Ovary (tissue), 9 donors: ENCODE data around the gene GFER. TPM values are rescaled to one million over a fixed set of nuclear protein-coding genes. Genes with fewer than 3 reads are reported as not detected.

ENCODE experiments used
- DNase-seq, 5 donors: peaks; one replicate each; pipeline ENCODE4 v3.0.0-alpha.2; 2019 to 2020
- H3K27ac ChIP-seq, 2 donors: fragments of 200-600 bp; one replicate each; pipeline versions ENCODE4 v1.5.1 to v1.8.0; 2019 to 2022
- H3K27me3 ChIP-seq: fragments of 200-600 bp; one replicate; pipeline ENCODE4 v1.8.0; 2022
- H3K36me3 ChIP-seq: fragments of 200-600 bp; sonication (generic); one replicate; pipeline ENCODE4 v1.5.1; 2019
- H3K4me1 ChIP-seq: one replicate; pipeline ENCODE4 v1.8.1; 2013; ENCODE audit warnings: mild to moderate bottlenecking, moderate library complexity; ENCODE audit not compliant: insufficient read depth
- H3K4me3 ChIP-seq: fragments of 200-600 bp; sonication (generic); one replicate; pipeline ENCODE4 v1.5.1; 2017
- H3K9me3 ChIP-seq, 2 donors: fragments of 200-600 bp in 1 of 2; sonication (generic) in 1 of 2; one replicate each; pipeline versions ENCODE4 v1.5.1 to v1.8.1; 2013 to 2019; ENCODE audit warnings: mild to moderate bottlenecking in 1 of 2, moderate library complexity in 1 of 2
- EP300 ChIP-seq: sonication (generic); formaldehyde crosslinking; IDR thresholded peaks from one replicate; pipeline ENCODE4 v1.6.1; 2017; ENCODE audit warnings: antibody characterized with exemption
- POLR2A ChIP-seq: fragments of 450-650 bp; IDR thresholded peaks from one replicate; pipeline ENCODE4 v1.6.1; 2017; ENCODE audit warnings: antibody characterized with exemption, mild to moderate bottlenecking, moderate library complexity
- WGBS, 3 donors: extraction: QIAGEN DNeasy Blood & Tissue Kit in 1 of 3; methylation state at CpG; one replicate each; pipeline versions ENCODE4 v1.1.5 to v1.1.7; 2013 to 2017; 5-methylcytosine and 5-hydroxymethylcytosine counted together
- intact Hi-C, 4 donors: fragments of 100-400 bp; cut with DNase I; formaldehyde crosslinking; loops; one replicate each; pipeline versions ENCODE4 v1.11.0 to v1.15.1; 2022 to 2023
- polyA plus RNA-seq, 2 donors: library from polyadenylated mRNA; stranded (reverse); fragments of 200-250 nt in 1 of 2; fragments of 350-450 nt in 1 of 2; fragmentation: Illumina TruSeq in 1 of 2; extraction: RNeasy Lipid Tissue Mini Kit (QIAGEN cat#74804) in 1 of 2; gene quantifications; one replicate each; pipeline ENCODE4 v1.2.3, GENCODE V29; 2013 to 2014
- total RNA-seq, 7 donors: library from RNA; depleted of rRNA in 2 of 7; stranded (reverse); fragments of >200 nt in 2 of 7; fragmentation: NEBNext Ultra II Directional in 3 of 7; extraction: Animal tissue kit (Norgen Biotek cat#: 25700) in 3 of 7; gene quantifications; one replicate each; pipeline versions ENCODE4 v1.1.0 to v1.2.4, GENCODE V29; 2016 to 2023
- TF ChIP-seq, protein P1 (sequence below), 3 donors: fragments of 450-650 bp in 2 of 3; fragments of 200-600 bp in 1 of 3; IDR thresholded peaks; one replicate each; pipeline versions ENCODE4 v1.5.1 to v1.8.0; 2016 to 2022; ENCODE audit warnings: antibody characterized with exemption in 3 of 3, mild to moderate bottlenecking in 1 of 3
- donor health status: DM: no; HTN: no; CAD: no; lungs with moderate emphysema.
- donor health status: DM: no; HTN: no; CAD: no.
- donor health status: Bipolar disorder and iron deficiency.
- donor health status: DM: yes; HTN: yes; CAD: no.
- donor health status: DM: no; HTN: no; CAD: no.
- donor health status: DM: yes; HTN: yes; CAD: no.

The GFER gene
- total and polyA plus RNA-seq, 9 donors, result 6.1 to 18.5 (median 14.0) TPM

DNA sequence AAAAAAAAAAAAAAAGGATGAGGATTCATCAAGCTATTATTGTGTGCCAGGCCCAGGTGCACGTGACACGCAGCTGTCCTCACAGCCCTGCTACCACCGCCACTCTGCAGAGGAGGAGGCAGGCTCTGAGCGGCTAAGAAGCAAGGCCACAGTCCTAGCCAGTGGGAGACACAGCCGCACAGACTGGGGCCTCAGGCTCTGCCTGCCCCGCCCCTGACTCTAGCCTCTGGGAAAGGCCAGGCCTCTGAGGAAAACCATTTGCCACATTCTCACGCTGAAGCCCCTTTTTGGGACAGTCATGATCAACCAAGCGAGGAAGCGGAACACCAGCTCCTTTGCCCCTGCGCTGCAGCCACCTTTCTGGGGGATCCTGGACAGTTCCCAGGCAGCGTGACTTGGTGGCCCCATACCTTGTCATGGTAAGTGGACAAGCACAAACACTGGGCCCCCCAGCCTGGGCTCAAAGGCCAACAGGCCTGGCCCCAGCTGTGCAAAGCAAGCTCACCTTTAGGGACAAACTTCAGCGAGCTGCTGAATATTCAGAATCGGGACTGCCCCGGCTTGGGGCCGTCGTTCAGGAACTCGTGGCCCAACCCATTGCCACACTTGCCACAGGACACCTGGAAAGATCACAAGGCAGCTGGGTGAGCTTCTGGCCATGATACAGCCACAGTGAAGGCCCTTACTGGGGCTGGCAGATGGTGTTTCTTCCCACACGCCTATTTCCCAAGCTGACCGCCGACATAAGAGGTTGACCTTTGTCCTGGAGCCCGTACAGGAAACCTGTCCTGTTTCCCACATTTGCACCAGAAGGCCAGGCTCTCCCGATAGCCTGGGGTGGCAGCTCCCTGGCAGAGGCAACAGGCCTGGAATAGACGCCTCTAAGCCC is 43.5 kb upstream of the GFER start:
- no peak overlapping the region for H3K4me3 ChIP-seq
- intact Hi-C loops, result no loop called here
- WGBS, 3 donors, result 89 to 91% (median 90%) methylated on average over 23 of the region's 23 CpGs
- peaks cover 4% of the 10 kb centered on the region for H3K4me1 ChIP-seq
- H3K36me3 ChIP-seq, result no peaks in the 10 kb centered on the region
- no peak overlapping the region for H3K27ac ChIP-seq
- no peak for TF ChIP-seq EP300
- TF ChIP-seq POLR2A, result no peak
- TF ChIP-seq, protein P1, sequence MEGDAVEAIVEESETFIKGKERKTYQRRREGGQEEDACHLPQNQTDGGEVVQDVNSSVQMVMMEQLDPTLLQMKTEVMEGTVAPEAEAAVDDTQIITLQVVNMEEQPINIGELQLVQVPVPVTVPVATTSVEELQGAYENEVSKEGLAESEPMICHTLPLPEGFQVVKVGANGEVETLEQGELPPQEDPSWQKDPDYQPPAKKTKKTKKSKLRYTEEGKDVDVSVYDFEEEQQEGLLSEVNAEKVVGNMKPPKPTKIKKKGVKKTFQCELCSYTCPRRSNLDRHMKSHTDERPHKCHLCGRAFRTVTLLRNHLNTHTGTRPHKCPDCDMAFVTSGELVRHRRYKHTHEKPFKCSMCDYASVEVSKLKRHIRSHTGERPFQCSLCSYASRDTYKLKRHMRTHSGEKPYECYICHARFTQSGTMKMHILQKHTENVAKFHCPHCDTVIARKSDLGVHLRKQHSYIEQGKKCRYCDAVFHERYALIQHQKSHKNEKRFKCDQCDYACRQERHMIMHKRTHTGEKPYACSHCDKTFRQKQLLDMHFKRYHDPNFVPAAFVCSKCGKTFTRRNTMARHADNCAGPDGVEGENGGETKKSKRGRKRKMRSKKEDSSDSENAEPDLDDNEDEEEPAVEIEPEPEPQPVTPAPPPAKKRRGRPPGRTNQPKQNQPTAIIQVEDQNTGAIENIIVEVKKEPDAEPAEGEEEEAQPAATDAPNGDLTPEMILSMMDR (IDR thresholded peaks at IDR 0.05), result no peak
- H3K9me3 ChIP-seq, result no peaks in the 10 kb centered on the region
- H3K27me3 ChIP-seq, result no peaks in the 10 kb centered on the region
- DNase-seq, result no peak

GRCh38 chr16:1941162-1942046 is 42.6 kb upstream of the GFER start:
- Histone ChIP-seq H3K27me3 (no peaks in the 10 kb centered on the region), H3K4me3 (no peak overlapping the region), H3K9me3 (no peaks in the 10 kb centered on the region), H3K27ac (no peak overlapping the region), H3K36me3 (no peaks in the 10 kb centered on the region), H3K4me1 (peaks cover 4% of the 10 kb centered on the region)
- WGBS, 3 donors, result 80 to 86% (median 86%) methylated on average over 30 of the region's 30 CpGs
- intact Hi-C loops, result no loop called here
- TF ChIP-seq POLR2A, result no peak
- TF ChIP-seq EP300, result no peak
- TF ChIP-seq, protein P1 (IDR thresholded peaks at IDR 0.05), result no peak
- DNase-seq, result no peak

GRCh38 chr16:1942047-1942809 is 41.8 kb upstream of the GFER start:
- intact Hi-C loops, result no loop called here
- Histone ChIP-seq H3K36me3 (no peaks in the 10 kb centered on the region), H3K4me3 (peak overlapping the region; percentile 68), H3K27me3 (no peaks in the 10 kb centered on the region), H3K27ac (peak overlapping the region in 1 of 2 donors; percentile 15), H3K4me1 (peaks cover 4% of the 10 kb centered on the region), H3K9me3 (no peaks in the 10 kb centered on the region)
- TF ChIP-seq, protein P1 (IDR thresholded peaks at IDR 0.05), result no peak
- no peak for TF ChIP-seq EP300
- no peak for TF ChIP-seq POLR2A
- 17 to 24% (median 17%) methylated on average over 9 to 17 of the region's 17 CpGs for WGBS, 3 donors
- DNase-seq, result peak in 1 of 5 donors; percentile 46
